Pancreas (tissue), 10 donors: Measurements from ENCODE around the gene RNASEH2A. TPM values are rescaled to one million over a fixed set of nuclear protein-coding genes. Genes with fewer than 3 reads are reported as not detected.
"Not testable (repeated sequence)": the region's sequence is repeated elsewhere in the genome, so short reads cannot be mapped to it uniquely, and the experiment has no call there.

Experiments
- ATAC-seq, 4 donors: fragments of 200-7000 bp; cut with Tn5 transposase; one replicate each; pipeline versions ENCODE4 v1.8.0 to v1.9.1; 2020; ENCODE audit warnings: mild to moderate bottlenecking in 4 of 4, moderate library complexity in 4 of 4
- DNase-seq, 6 donors: peaks; one replicate each; pipeline ENCODE4 v3.0.0-alpha.2; 2020
- FAIRE-seq: peaks from 2 replicates; lab custom pipeline; 2012; peaks lifted over from hg19 to GRCh38; lab: Jason Lieb, UNC
- H3K27ac ChIP-seq, 4 donors: fragments of 200-600 bp; sonication (generic); 1 replicate in 3 of 4; 2 replicates in 1 of 4; pipeline versions ENCODE4 v1.5.0 to v1.8.0; 2020
- H3K27me3 ChIP-seq, 4 donors: fragments of 200-600 bp; one replicate each; pipeline ENCODE4 v1.8.0; 2021
- H3K36me3 ChIP-seq, 3 donors: fragments of 200-600 bp; sonication (generic) in 1 of 3; one replicate each; pipeline versions ENCODE4 v1.5.0 to v1.8.0; 2020 to 2021
- H3K4me1 ChIP-seq, 3 donors: fragments of 200-600 bp; one replicate each; pipeline ENCODE4 v1.8.0; 2021
- H3K4me3 ChIP-seq, 4 donors: fragments of 200-600 bp; sonication (generic) in 2 of 4; one replicate each; pipeline versions ENCODE4 v1.5.0 to v1.8.0; 2020 to 2021
- H3K9me3 ChIP-seq, 4 donors: fragments of 200-600 bp; one replicate each; pipeline ENCODE4 v1.8.0; 2021
- WGBS, 2 donors: extraction: QIAGEN DNeasy Blood & Tissue Kit; methylation state at CpG; one replicate each; pipeline ENCODE4 v1.1.7; 2013; 5-methylcytosine and 5-hydroxymethylcytosine counted together
- intact Hi-C, 3 donors: fragments of 100-400 bp; cut with DNase I; formaldehyde crosslinking; loops; one replicate each; pipeline versions ENCODE4 v1.11.1 to v1.14.2; 2022
- polyA plus RNA-seq, 2 donors: library from polyadenylated mRNA; stranded (reverse); fragments of 200-250 nt; gene quantifications; one replicate each; pipeline ENCODE4 v1.2.3, GENCODE V29; 2013
- total RNA-seq, 6 donors: library from RNA; stranded (reverse); fragmentation: NEBNext Ultra II Directional in 4 of 6; extraction: Animal tissue kit (Norgen Biotek cat#: 25700) in 4 of 6; gene quantifications; one replicate each; pipeline versions ENCODE4 v1.2.1 to v1.2.4, GENCODE V29; 2021 to 2023
- TF ChIP-seq, protein P1 (sequence below), 4 donors: fragments of 200-600 bp; sonication (generic) in 3 of 4; IDR thresholded peaks; one replicate each; pipeline versions ENCODE4 v1.5.0 to v1.8.0; 2021; ENCODE audit warnings: antibody characterized with exemption in 4 of 4
- donor health status: healthy with polysubstance abuse.
- donor health status: DM: no; HTN: no; CAD: no; lungs with moderate emphysema.
- donor health status: DM: no; HTN: no; CAD: no.
- donor health status: control.
- donor health status: control.
- donor health status: Bipolar disorder and iron deficiency.
- donor health status: DM: yes; HTN: yes; CAD: no.
- donor health status: DM: no; HTN: no; CAD: no.
- donor health status: DM: no; HTN: no; CAD: no.
- donor health status: DM: yes; HTN: yes; CAD: no.

The RNASEH2A gene
- total and polyA plus RNA-seq, 8 donors: 1.7 to 6.0 (median 3.6) TPM

GRCh38 chr19:12841094-12841493 is 34.7 kb downstream of the RNASEH2A start:
- DNase-seq (peak in 4 of 6 donors; percentile 43 to 77 (median 58)), ATAC-seq (peak in 3 of 4 donors; percentile 28 to 35 (median 34)), FAIRE-seq (no peak)
- no peaks in the 10 kb centered on the region for H3K36me3 ChIP-seq
- no peak overlapping the region for H3K27ac ChIP-seq
- peaks cover 0 to 6% (median 0%) of the 10 kb centered on the region in 3 donors for H3K4me1 ChIP-seq
- peaks cover 0 to 10% (median 3%) of the 10 kb centered on the region in 4 donors for H3K27me3 ChIP-seq
- no peaks in the 10 kb centered on the region for H3K9me3 ChIP-seq
- WGBS, 2 donors: 1 to 3% methylated on average over 29 of the region's 29 CpGs
- H3K4me3 ChIP-seq: peak overlapping the region in 1 of 4 donors; percentile 28
- intact Hi-C loops: loop anchor here in 2 of 3 donors (5.0 to 10.0 kb wide), 4 partner anchors 79 to 266 kb away; partner anchors contain the start of gene BEST2 (in 1 of the 2)
- TF ChIP-seq, protein P1, sequence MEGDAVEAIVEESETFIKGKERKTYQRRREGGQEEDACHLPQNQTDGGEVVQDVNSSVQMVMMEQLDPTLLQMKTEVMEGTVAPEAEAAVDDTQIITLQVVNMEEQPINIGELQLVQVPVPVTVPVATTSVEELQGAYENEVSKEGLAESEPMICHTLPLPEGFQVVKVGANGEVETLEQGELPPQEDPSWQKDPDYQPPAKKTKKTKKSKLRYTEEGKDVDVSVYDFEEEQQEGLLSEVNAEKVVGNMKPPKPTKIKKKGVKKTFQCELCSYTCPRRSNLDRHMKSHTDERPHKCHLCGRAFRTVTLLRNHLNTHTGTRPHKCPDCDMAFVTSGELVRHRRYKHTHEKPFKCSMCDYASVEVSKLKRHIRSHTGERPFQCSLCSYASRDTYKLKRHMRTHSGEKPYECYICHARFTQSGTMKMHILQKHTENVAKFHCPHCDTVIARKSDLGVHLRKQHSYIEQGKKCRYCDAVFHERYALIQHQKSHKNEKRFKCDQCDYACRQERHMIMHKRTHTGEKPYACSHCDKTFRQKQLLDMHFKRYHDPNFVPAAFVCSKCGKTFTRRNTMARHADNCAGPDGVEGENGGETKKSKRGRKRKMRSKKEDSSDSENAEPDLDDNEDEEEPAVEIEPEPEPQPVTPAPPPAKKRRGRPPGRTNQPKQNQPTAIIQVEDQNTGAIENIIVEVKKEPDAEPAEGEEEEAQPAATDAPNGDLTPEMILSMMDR (IDR thresholded peaks at IDR 0.05): no peak

DNA sequence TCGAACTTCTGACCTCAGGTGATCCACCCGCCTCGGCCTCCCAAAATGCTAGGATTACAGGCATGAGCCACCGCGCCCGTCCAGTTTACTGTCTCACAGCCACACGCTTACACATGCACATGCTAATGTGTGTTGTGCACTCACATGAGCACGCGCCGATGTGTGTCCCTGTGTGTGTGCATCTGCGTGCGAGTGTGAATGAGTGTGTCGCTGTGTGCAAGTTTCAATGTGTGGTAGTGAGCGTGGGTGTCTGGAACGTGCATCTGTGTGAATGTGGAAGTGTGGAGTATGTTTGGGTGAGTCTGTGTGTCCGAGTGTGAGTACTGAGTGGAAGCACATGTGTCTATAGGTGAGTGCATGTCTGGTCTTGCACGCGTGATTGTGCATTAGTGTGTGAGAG is 36.1 kb downstream of the RNASEH2A start:
- H3K9me3 ChIP-seq: no peaks in the 10 kb centered on the region
- peaks cover 0 to 9% (median 0%) of the 10 kb centered on the region in 3 donors for H3K4me1 ChIP-seq
- intact Hi-C loops: loop anchor here in 2 of 3 donors (5.0 to 10.0 kb wide), 4 partner anchors 80 to 268 kb away; partner anchors contain the start of gene BEST2 (in 1 of the 2)
- no peaks in the 10 kb centered on the region for H3K36me3 ChIP-seq
- no peak overlapping the region for H3K4me3 ChIP-seq
- WGBS, 2 donors: 78 to 85% methylated on average over 18 of the region's 18 CpGs
- H3K27ac ChIP-seq: no peak overlapping the region
- DNase-seq (no peak), ATAC-seq (no peak), FAIRE-seq (no peak)
- TF ChIP-seq, protein P1 (IDR thresholded peaks at IDR 0.05): no peak
- H3K27me3 ChIP-seq: peaks cover 0 to 10% (median 3%) of the 10 kb centered on the region in 4 donors

- intact Hi-C loops: loop anchor here in 2 of 3 donors (5.0 to 10.0 kb wide), 4 partner anchors 81 to 269 kb away; partner anchors contain the start of gene BEST2 (in 1 of the 2)
- Histone ChIP-seq H3K27ac (no peak overlapping the region), H3K9me3 (no peaks in the 10 kb centered on the region), H3K4me1 (peaks cover 0 to 9% (median 0%) of the 10 kb centered on the region in 3 donors), H3K4me3 (no peak overlapping the region), H3K27me3 (peaks cover 0 to 10% (median 3%) of the 10 kb centered on the region in 4 donors), H3K36me3 (no peaks in the 10 kb centered on the region)
- TF ChIP-seq, protein P1 (IDR thresholded peaks at IDR 0.05): no peak
- ATAC-seq (no peak), DNase-seq (peak in 1 of 6 donors; percentile 39), FAIRE-seq (no peak)
- 61 to 75% methylated on average over 11 of the region's 11 CpGs for WGBS, 2 donors
Measured at GRCh38 chr19:12843328-12843727, 36.9 kb downstream of the RNASEH2A start.

- peaks cover 0 to 9% (median 0%) of the 10 kb centered on the region in 3 donors for H3K4me1 ChIP-seq
- 59 to 63% methylated on average over 3 of the region's 3 CpGs for WGBS, 2 donors
- no peaks in the 10 kb centered on the region for H3K36me3 ChIP-seq
- no peaks in the 10 kb centered on the region for H3K9me3 ChIP-seq
- no peak overlapping the region for H3K4me3 ChIP-seq
- FAIRE-seq (no peak), DNase-seq (no peak), ATAC-seq (no peak)
- TF ChIP-seq, protein P1 (IDR thresholded peaks at IDR 0.05): no peak
- no peak overlapping the region for H3K27ac ChIP-seq
- intact Hi-C loops: loop anchor here in 2 of 3 donors (5.0 to 10.0 kb wide), 4 partner anchors 82 to 269 kb away; partner anchors contain the start of gene BEST2 (in 1 of the 2)
- peaks cover 0 to 7% (median 2%) of the 10 kb centered on the region in 4 donors for H3K27me3 ChIP-seq
Measured at GRCh38 chr19:12843999-12844732, 37.8 kb downstream of the RNASEH2A start.

- not testable (repeated sequence) for ATAC-seq, H3K9me3 ChIP-seq, H3K36me3 ChIP-seq, H3K4me1 ChIP-seq, DNase-seq, H3K4me3 ChIP-seq, FAIRE-seq, H3K27ac ChIP-seq, H3K27me3 ChIP-seq
- intact Hi-C loops: loop anchor here in 2 of 3 donors (10.0 kb wide), 3 partner anchors 92 to 272 kb away; partner anchors contain the start of gene BEST2 (in 1 of the 2)
- WGBS, 2 donors: 69 to 80% methylated on average over 7 of the region's 7 CpGs
Measured at GRCh38 chr19:12846613-12847012, 40.2 kb downstream of the RNASEH2A start.
